ENCODE data around the gene ZFYVE9.

Gene ZFYVE9

DNA sequence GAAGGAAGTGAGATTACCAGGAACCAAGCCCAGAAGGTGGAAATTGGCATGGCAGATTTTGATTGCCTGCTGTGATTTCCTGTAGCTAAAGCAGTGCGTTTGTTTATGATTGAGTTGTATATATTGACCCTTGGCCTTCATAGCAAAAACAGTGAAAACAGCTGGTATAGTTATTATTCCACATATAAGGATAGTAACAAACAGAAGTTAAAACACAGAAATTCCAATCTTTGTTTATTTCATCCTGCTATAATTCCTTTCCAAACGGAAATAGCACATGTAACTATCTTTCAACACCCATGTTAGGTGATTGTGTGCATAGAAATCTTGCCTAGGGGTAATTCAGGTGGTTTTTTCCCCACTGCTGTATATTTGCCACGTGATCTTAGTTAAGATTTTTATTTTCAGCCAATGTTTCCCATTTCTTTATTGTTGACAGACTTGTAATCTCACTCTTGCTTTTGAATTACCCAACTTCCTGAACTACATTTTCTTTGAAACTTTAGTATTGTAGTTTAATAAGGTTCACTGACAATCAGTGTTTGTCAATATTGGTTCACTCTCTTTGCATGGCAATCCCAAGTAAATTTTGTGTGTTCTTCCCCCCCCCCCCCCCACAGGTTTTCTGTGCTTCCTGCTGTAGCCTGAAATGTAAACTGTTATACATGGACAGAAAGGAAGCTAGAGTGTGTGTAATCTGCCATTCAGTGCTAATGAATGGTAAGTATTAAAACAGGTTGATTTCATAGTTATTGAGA lies 121.4 kb downstream of the ZFYVE9 start:
- DNase-seq (ENCODE audit: low spot score in 2 of 2), result no peak
- in situ Hi-C loops (cut with MboI; ENCODE audit: low sequenced_read_pairs), result no loop called here

DNA sequence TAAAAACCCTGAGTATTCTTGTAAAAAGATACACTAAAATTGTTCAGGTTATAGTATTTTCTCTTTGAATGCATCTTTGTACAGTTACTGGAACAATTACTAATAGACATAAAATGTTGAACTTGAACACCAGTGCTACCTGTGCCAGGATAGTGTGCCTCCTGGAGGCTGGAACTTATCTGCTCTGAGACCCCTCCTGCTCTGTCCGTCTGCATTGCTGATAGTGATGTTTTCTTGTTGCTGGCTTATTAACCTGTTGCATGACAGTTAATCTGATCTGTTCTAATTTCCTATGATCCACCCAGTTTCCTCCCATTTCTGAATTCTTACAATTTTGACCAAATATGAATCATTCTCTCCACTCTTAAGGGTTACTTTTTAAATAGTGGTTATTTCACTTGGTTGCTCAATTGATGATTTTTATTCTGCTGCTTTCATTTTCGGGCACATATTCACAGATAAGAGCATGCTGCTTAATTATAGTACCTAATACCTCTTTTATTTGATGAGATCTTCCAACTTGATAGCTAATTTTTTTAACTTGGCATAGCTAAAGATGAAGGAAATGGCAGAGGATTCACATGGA lies 122.7 kb downstream of the ZFYVE9 start:
- no peaks in the 10 kb centered on the region for H3K4me1 ChIP-seq
- DNase-seq (ENCODE audit: low spot score in 2 of 2), result no peak
- H3K4me3 ChIP-seq, result no peak overlapping the region
- H3K36me3 ChIP-seq (replicated peaks), result no peaks in the 10 kb centered on the region; the same call in 1 of the 2 replicates
- no peaks in the 10 kb centered on the region for H3K27me3 ChIP-seq (ENCODE audit: low read depth)
- H3K9me3 ChIP-seq, result no peaks in the 10 kb centered on the region
- in situ Hi-C loops (cut with MboI; ENCODE audit: low sequenced_read_pairs), result no loop called here

More for the DNA sequence above, 121.4 kb downstream of the ZFYVE9 start:
- Histone ChIP-seq H3K4me1 (no peaks in the 10 kb centered on the region), H3K9me3 (no peaks in the 10 kb centered on the region), H3K4me3 (no peak overlapping the region), H3K36me3 (replicated peaks) (no peaks in the 10 kb centered on the region; the same call in 1 of the 2 replicates), H3K27me3 (ENCODE audit: low read depth) (no peaks in the 10 kb centered on the region)

DNA sequence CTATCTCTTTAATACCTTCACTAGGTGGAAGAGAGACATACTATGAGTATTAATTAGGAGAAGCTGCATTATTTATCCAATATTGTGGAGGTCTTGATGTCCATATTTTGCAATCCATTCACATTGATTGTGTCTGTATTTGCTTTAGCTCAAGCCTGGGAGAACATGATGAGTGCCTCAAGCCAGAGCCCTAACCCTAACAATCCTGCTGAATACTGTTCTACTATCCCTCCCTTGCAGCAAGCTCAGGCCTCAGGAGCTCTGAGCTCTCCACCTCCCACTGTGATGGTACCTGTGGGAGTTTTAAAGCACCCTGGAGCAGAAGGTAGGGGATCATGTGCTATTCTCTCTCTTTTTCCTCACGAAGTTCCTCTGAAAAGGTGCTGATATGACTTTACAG lies 124.6 kb downstream of the ZFYVE9 start:
- DNase-seq (ENCODE audit: low spot score in 2 of 2), result no peak
- Histone ChIP-seq H3K27me3 (ENCODE audit: low read depth) (no peaks in the 10 kb centered on the region), H3K4me1 (no peaks in the 10 kb centered on the region), H3K4me3 (no peak overlapping the region), H3K9me3 (no peaks in the 10 kb centered on the region), H3K36me3 (replicated peaks) (no peaks in the 10 kb centered on the region; the same call in 1 of the 2 replicates)
- in situ Hi-C loops (cut with MboI; ENCODE audit: low sequenced_read_pairs), result no loop called here

DNA sequence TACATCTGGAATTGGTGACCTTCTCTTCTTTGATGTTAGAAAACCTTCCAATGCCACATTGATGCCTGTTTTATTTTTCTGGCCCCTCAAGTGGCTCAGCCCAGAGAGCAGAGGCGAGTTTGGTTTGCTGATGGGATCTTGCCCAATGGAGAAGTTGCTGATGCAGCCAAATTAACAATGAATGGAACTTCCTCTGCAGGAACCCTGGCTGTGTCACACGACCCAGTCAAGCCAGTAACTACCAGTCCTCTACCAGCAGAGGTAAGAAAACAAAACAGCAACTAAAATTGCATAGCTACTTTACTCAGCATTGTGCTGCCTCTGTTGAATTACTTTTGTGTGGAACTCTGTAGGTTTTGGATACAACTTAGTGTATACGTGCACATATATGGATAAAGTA lies 126.5 kb downstream of the ZFYVE9 start:
- Histone ChIP-seq H3K36me3 (replicated peaks) (no peaks in the 10 kb centered on the region; the same call in 1 of the 2 replicates), H3K27me3 (ENCODE audit: low read depth) (no peaks in the 10 kb centered on the region), H3K4me3 (no peak overlapping the region), H3K9me3 (no peaks in the 10 kb centered on the region), H3K4me1 (no peaks in the 10 kb centered on the region)
- DNase-seq (ENCODE audit: low spot score in 2 of 2), result no peak
- in situ Hi-C loops (cut with MboI; ENCODE audit: low sequenced_read_pairs), result no loop called here

DNA sequence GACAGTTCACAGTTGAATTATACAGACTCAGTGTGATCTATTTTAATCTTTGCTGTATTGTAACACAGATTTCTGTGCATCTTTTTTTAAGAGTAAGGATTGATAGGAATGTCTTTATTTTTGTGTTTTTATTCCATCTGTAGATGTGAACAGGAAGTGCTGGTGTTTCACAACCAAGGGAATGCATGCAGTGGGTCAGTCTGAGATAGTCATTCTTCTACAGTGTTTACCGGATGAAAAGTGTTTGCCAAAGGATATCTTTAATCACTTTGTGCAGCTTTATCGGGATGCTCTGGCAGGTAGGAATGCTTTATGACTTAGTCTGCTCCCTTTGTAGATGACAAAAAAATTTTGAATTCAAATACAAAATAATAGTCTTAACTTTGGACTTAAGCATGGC lies 139.6 kb downstream of the ZFYVE9 start:
- H3K4me1 ChIP-seq, result no peaks in the 10 kb centered on the region
- no peaks in the 10 kb centered on the region for H3K36me3 ChIP-seq (replicated peaks)
- DNase-seq (ENCODE audit: low spot score in 2 of 2), result no peak
- no peak overlapping the region for H3K4me3 ChIP-seq
- in situ Hi-C loops (cut with MboI; ENCODE audit: low sequenced_read_pairs), result no loop called here
- no peaks in the 10 kb centered on the region for H3K9me3 ChIP-seq
- no peaks in the 10 kb centered on the region for H3K27me3 ChIP-seq (ENCODE audit: low read depth)

DNA sequence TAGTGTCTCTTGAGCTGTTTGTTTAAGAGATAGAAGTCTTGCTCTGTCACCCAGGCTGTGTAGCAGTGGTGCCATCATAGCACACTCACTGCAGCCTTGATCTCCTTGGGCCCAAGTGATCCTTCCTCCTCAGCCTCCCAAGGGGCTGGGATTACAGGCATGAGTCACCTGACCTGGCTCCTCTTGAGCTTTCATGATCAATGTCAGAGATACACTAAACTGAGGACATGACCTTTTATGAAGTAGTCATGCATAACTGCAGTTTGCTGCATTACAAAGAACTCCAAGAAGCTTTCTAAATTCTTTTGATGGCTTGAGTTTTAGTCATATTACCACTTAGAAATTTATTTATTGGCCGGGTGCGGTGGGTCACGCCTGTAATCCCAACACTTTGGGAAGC lies 146.4 kb downstream of the ZFYVE9 start:
- Histone ChIP-seq H3K27me3 (ENCODE audit: low read depth) (no peaks in the 10 kb centered on the region), H3K36me3 (replicated peaks) (no peaks in the 10 kb centered on the region), H3K9me3 (no peaks in the 10 kb centered on the region), H3K4me3 (no peak overlapping the region), H3K4me1 (peaks cover 8% of the 10 kb centered on the region)
- in situ Hi-C loops (cut with MboI; ENCODE audit: low sequenced_read_pairs), result no loop called here
- DNase-seq (ENCODE audit: low spot score in 2 of 2), result peak; percentile 71 to 81

DNA sequence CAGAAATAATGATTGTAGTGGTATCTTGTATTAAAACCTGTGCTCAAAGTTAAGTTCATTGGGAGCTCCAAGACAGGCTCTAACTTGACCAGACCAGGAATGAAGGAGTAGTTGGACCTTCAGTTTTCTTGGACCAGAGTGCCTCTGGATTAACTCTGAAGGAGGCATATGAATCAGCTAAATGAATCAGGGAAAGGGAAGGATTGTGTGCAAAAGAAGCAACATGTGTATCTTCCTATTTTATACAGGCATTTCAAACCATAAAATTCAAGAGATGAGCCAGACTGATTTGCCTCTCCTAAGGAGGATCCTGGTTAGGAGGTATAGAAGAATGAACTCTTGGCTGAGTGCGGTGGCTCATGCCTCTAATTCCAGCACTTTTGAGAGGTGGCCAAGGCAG lies 152.7 kb downstream of the ZFYVE9 start:
- no peaks in the 10 kb centered on the region for H3K27me3 ChIP-seq (ENCODE audit: low read depth)
- H3K9me3 ChIP-seq, result no peaks in the 10 kb centered on the region
- no peak for DNase-seq (ENCODE audit: low spot score in 2 of 2)
- in situ Hi-C loops (cut with MboI; ENCODE audit: low sequenced_read_pairs), result loop anchor here (10.0 kb wide), 1 partner anchor 170 kb away; no protein-coding TSS in a partner anchor
- no peak overlapping the region for H3K4me3 ChIP-seq
- no peaks in the 10 kb centered on the region for H3K4me1 ChIP-seq
- no peaks in the 10 kb centered on the region for H3K36me3 ChIP-seq (replicated peaks)

DNA sequence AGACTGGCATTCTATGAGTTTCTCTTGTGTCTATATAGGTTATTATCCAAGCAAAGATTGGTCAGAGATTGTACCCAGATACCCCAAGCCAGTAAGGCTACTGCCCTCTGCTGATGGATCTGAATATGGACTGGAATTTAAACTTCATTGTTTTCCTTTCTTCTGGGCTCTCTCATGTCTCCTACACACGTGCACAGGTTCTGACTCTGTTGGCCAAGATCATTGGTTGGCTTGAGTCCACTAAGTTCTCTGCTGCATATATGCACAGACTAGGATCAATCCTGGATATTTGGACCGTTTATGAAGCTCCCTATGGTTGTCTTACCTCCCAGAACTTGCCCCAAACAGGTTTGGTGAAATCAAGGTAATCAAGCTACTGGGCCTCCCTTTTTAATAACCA lies 154.5 kb downstream of the ZFYVE9 start:
- no peaks in the 10 kb centered on the region for H3K4me1 ChIP-seq
- DNase-seq (ENCODE audit: low spot score in 2 of 2), result peak; percentile 26 to 67
- in situ Hi-C loops (cut with MboI; ENCODE audit: low sequenced_read_pairs), result loop anchor here (10.0 kb wide), 1 partner anchor 172 kb away; no protein-coding TSS in a partner anchor
- H3K36me3 ChIP-seq (replicated peaks), result no peaks in the 10 kb centered on the region
- no peaks in the 10 kb centered on the region for H3K27me3 ChIP-seq (ENCODE audit: low read depth)
- H3K9me3 ChIP-seq, result no peaks in the 10 kb centered on the region
- no peak overlapping the region for H3K4me3 ChIP-seq

DNA sequence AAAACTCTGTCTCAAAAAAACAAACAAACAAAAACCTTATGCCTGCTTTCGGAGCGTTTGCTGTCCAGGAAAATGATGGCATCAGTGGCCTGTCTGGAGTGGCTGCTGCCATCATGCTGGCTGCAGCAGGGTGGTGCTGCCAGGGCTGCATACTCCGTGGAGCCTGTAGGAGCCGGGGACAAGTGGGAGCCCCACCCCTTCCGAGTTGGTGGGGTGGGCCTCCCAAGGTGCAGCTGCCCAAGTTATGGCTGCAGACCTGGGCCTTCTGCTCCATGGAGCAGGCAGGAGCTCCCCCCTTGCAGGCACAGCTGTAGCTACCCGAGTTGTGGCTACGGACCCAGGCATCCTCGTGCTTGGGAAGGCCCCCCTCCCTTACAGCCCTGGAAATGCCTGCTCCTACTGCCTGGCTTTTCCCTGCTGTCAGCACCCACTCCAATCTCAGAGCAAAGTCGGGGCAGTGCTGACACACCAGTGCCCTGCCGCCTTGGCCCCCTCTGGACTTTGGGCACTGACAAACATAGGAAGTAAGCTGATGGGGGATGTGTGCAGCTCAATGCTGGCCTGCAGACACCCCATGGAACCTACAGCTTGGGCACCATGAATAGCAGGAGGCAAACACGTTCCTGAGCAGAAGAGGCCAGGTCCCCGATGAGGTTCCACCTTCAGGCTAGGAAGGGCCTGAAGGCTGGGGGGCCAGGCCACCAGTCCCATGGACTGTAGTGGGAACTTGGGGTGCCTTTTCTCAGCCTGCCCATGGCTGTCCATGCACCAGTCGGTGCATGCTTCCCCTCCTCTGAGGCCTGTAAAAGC lies 163.7 kb downstream of the ZFYVE9 start:
- in situ Hi-C loops (cut with MboI; ENCODE audit: low sequenced_read_pairs), result no loop called here
- DNase-seq (ENCODE audit: low spot score in 2 of 2), result no peak
- Histone ChIP-seq H3K36me3 (replicated peaks) (no peaks in the 10 kb centered on the region), H3K4me3 (no peak overlapping the region), H3K4me1 (no peaks in the 10 kb centered on the region), H3K9me3 (no peaks in the 10 kb centered on the region), H3K27me3 (ENCODE audit: low read depth) (no peaks in the 10 kb centered on the region)

DNA sequence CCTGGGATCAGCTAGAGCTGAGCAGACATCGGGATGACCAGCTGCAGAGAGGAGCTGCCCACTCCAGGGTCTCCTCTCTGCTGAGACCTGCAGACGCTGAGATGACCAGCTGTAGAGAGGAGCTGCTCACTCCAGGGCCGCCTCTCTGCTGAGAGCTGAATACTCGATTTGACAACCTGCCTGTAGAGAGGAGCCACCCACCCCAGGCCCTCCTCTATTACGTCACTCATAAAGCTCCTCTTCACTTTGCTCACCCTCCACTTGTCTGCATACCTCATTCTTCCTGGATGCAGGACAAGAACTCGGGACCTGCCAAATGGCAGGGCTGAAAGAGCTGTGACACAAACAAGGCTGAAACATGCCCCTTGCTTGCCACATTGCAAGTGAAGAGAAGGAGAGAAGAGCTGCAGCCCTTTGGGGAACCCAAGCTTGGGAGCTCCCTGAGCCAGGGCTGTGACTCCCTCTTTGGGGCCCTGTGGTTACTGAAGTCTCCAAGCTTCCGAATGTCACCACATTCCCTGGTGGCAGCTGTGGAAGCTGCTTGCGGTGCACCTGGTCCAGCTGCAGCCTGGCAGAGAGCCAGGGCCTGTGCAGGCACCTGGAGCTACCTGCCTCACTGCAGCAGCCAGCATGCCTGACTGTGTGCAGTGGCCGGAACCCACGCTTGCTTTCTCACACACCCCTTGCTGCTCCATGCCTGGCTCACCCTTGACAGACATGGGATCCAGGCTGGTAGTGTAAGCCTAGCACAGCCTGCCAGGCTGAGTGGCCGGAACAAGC lies 164.5 kb downstream of the ZFYVE9 start:
- DNase-seq (ENCODE audit: low spot score in 2 of 2), result no peak
- in situ Hi-C loops (cut with MboI; ENCODE audit: low sequenced_read_pairs), result no loop called here
- H3K36me3 ChIP-seq (replicated peaks), result peaks cover 2% of the 10 kb centered on the region; the same call in 1 of the 2 replicates
- no peaks in the 10 kb centered on the region for H3K27me3 ChIP-seq (ENCODE audit: low read depth)
- no peaks in the 10 kb centered on the region for H3K9me3 ChIP-seq
- H3K4me1 ChIP-seq, result no peaks in the 10 kb centered on the region
- H3K4me3 ChIP-seq, result no peak overlapping the region

DNA sequence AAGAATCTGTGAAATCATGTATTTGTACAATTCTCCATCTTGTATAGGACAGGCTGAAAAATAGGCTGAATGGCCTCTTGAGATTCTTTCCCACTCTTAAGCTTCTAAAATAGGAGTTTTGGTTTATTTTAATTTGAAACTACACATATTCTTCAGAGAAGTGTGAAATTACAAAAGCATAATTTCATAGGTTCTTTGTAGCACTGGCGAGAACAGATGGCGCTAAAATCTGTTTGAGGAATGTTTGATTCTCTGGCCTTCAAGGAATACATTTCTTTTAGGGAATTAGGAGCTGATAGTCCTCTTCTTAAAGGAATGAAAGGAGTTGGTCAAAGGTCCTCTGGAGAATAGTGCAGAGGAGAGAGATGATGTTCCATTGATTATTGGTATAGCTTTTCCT lies 179.2 kb downstream of the ZFYVE9 start:
- no peak overlapping the region for H3K4me3 ChIP-seq
- H3K36me3 ChIP-seq (replicated peaks), result no peaks in the 10 kb centered on the region
- in situ Hi-C loops (cut with MboI; ENCODE audit: low sequenced_read_pairs), result no loop called here
- no peaks in the 10 kb centered on the region for H3K9me3 ChIP-seq
- DNase-seq (ENCODE audit: low spot score in 2 of 2), result no peak
- H3K27me3 ChIP-seq (ENCODE audit: low read depth), result no peaks in the 10 kb centered on the region
- H3K4me1 ChIP-seq, result no peaks in the 10 kb centered on the region

DNA sequence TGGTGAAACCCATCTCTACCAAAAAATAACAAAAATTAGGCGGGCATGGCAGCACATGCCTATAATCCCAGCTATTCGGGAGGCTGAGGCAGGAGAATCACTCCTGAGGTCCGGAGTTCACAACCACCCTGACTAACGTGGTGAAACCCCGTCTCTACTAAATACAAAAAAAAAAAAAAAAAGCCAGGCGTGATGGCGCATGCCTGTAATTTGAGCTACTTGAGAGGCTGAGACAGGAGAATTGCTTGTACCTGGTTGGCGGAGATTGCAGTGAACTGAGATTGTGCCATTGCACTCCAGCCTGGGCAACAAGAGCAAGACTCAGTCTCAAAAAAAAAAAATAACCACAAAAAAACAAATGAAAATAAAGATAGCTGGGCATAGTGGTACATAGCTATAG lies 181.8 kb downstream of the ZFYVE9 start:
- Histone ChIP-seq H3K4me1 (peaks cover 8% of the 10 kb centered on the region), H3K9me3 (no peaks in the 10 kb centered on the region), H3K27me3 (ENCODE audit: low read depth) (no peaks in the 10 kb centered on the region), H3K4me3 (no peak overlapping the region), H3K36me3 (replicated peaks) (no peaks in the 10 kb centered on the region)
- no peak for DNase-seq (ENCODE audit: low spot score in 2 of 2)
- in situ Hi-C loops (cut with MboI; ENCODE audit: low sequenced_read_pairs), result no loop called here

DNA sequence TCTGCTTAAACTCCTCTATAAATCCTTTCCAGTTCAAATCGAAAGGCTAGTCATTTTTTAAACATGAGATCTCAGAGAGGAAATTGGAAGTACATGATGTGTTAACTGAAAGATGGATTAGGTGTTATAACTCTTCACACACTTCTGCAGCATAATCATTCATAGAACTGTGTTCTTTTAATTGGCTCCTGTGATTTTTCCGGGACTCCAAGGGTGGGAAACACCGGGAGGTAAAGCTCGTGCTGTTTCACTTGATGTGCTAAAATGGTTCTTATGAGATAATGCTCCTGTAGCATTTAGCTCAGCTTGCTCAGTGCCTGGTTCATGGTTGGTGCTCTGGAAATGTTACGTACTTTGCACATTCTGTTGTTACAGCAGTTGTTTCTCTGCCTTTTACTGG lies 183.9 kb downstream of the ZFYVE9 start:
- no peak for DNase-seq (ENCODE audit: low spot score in 2 of 2)
- no peaks in the 10 kb centered on the region for H3K9me3 ChIP-seq
- peaks cover 11% of the 10 kb centered on the region for H3K4me1 ChIP-seq
- no peaks in the 10 kb centered on the region for H3K27me3 ChIP-seq (ENCODE audit: low read depth)
- in situ Hi-C loops (cut with MboI; ENCODE audit: low sequenced_read_pairs), result no loop called here
- no peaks in the 10 kb centered on the region for H3K36me3 ChIP-seq (replicated peaks)
- H3K4me3 ChIP-seq, result no peak overlapping the region

All from HAP-1 (cell line).